Panc1 (cell line): ENCODE results near the gene ASB4. TPM values are rescaled to one million over a fixed set of nuclear protein-coding genes. Genes with fewer than 3 reads are reported as not detected.

ENCODE experiments used
- ATAC-seq: fragments of 200-7000 bp; cut with Tn5 transposase; 2 replicates; pipeline ENCODE4 v1.9.1; 2020; ENCODE audit warnings: mild to moderate bottlenecking, moderate library complexity
- BruUV-seq: library from RNA; stranded (reverse); fragments of 400-500 nt; replicated peaks from 2 replicates; lab custom pipeline; 2021; lab: Mats Ljungman, UMichigan
- CTCF ChIA-PET: fragments of 300-600 bp; sonication (Branson Sonifier 250); formaldehyde crosslinking; loops from one replicate; lab custom pipeline; 2022; ENCODE audit warnings: antibody characterized with exemption; lab: Charles Lee
- POLR2A ChIA-PET: fragments of 300-600 bp; sonication (Branson Sonifier 250); formaldehyde crosslinking; loops from one replicate; lab custom pipeline; 2022; ENCODE audit warnings: antibody characterized with exemption; lab: Charles Lee
- DNase-seq: peaks from one replicate; pipeline ENCODE4 v3.0.0-alpha.2; 2010; ENCODE audit warnings: low read depth, low spot score
- H3K27ac ChIP-seq: 2 replicates; pipeline ENCODE4 v1.5.1; 2011; ENCODE audit warnings: mild to moderate bottlenecking, low read length, inconsistent platforms
- H3K27me3 ChIP-seq: fragments of 200-500 bp; sonication (Bioruptor generic); 2 replicates; pipeline ENCODE4 v1.6.0; 2014; ENCODE audit warnings: low read length, inconsistent platforms; ENCODE audit not compliant: control insufficient read depth, insufficient read depth
- H3K36me3 ChIP-seq: fragments of 200-500 bp; sonication (Bioruptor generic); 2 replicates; pipeline ENCODE4 v1.5.1; 2014; ENCODE audit warnings: inconsistent platforms, mild to moderate bottlenecking, low read length, moderate library complexity; ENCODE audit not compliant: control insufficient read depth, insufficient read depth
- H3K4me1 ChIP-seq: 2 replicates; pipeline ENCODE4 v1.5.1; 2011; ENCODE audit warnings: inconsistent platforms, mild to moderate bottlenecking, low read length, moderate library complexity; ENCODE audit not compliant: control insufficient read depth, insufficient read depth
- H3K4me3 ChIP-seq, 2 experiments: 2 replicates each; pipeline ENCODE4 v1.5.1; 2011 to 2012; ENCODE audit warnings: low read depth in 2 of 2, low read length in 2 of 2, mild to moderate bottlenecking in 2 of 2, inconsistent platforms in 1 of 2, moderate library complexity in 1 of 2
- H3K9me3 ChIP-seq: fragments of 200-500 bp; sonication (Bioruptor generic); 2 replicates; pipeline ENCODE4 v1.5.1; 2014; ENCODE audit warnings: low read depth, mild to moderate bottlenecking, inconsistent platforms, low read length, moderate library complexity; ENCODE audit not compliant: control insufficient read depth, insufficient read depth
- CTCF ChIP-seq: fragments of 450-650 bp; IDR thresholded peaks from 2 replicates; pipeline ENCODE4 v1.5.1; 2017; ENCODE audit warnings: mild to moderate bottlenecking
- POLR2AphosphoS5 ChIP-seq: IDR thresholded peaks from 2 replicates; pipeline ENCODE4 v1.6.1; 2012; ENCODE audit warnings: mild to moderate bottlenecking, low read depth, low read length, moderate library complexity
- REST ChIP-seq, 2 experiments: IDR thresholded peaks; 2 replicates each; pipeline ENCODE4 v1.6.1; 2011 to 2012; ENCODE audit warnings: low read depth in 2 of 2, control low read depth in 1 of 2, low read length in 1 of 2, mild to moderate bottlenecking in 1 of 2, moderate library complexity in 1 of 2; ENCODE audit not compliant: insufficient read depth in 1 of 2
- SIN3A ChIP-seq: IDR thresholded peaks from 2 replicates; pipeline ENCODE4 v1.6.1; 2012; ENCODE audit warnings: low read depth, mild to moderate bottlenecking, low read length, moderate library complexity, borderline replicate concordance; ENCODE audit not compliant: insufficient read depth
- TCF7L2 ChIP-seq: IDR thresholded peaks from 2 replicates; pipeline ENCODE4 v1.6.1; 2011; ENCODE audit warnings: mild to moderate bottlenecking, low read depth, low read length, inconsistent platforms
- in situ Hi-C: cut with HindIII; loops from 2 replicates; pipeline ENCODE4 v1.10.0; 2016; ENCODE audit warnings: low sequenced_read_pairs, low pct_unique_long_range_greater_than_20kb
- intact Hi-C: fragments of 100-400 bp; cut with micrococcal nuclease; formaldehyde crosslinking; loops from one replicate; pipeline ENCODE4 v1.10.0; 2022; ENCODE audit not compliant: unreplicated experiment
- total RNA-seq: library from RNA; stranded (reverse); gene quantifications from one replicate; pipeline ENCODE4 v1.2.1, GENCODE V29; 2021; ENCODE audit not compliant: unreplicated experiment

ASB4 gene
- total RNA-seq, 1 experiment from 2014 or later = 0.15 TPM

DNA sequence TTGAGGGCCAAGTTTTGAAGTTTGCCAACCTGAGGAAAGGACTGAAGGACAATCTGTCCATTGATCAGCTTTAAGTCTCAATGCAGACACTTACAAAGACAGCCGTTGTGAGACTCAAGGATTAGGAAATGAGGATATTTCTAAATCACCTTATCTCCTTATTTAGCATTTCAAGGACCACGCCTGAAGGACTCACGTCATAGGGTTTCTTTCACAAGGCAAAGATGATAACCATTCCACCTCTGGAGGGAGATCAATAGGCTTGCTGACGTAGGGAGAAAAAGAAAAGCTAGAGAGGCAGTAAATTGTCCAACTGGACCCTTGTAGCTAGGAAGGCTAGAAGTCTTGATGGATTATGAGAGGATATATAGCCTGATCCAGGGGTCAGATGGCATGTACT, 3.3 kb upstream of the ASB4 start:
- H3K4me3 ChIP-seq = no peak overlapping the region
- peaks cover 2% of the 10 kb centered on the region; the same call in 1 of the 2 replicates for H3K27me3 ChIP-seq
- DNase-seq = no peak
- no peaks in the 10 kb centered on the region for H3K9me3 ChIP-seq
- POLR2A ChIA-PET = interaction anchor here (0.5 kb wide), 1 partner anchor 29 kb away, joined by 4 read pairs; no protein-coding TSS in a partner anchor
- TF ChIP-seq POLR2AphosphoS5 (no peak), SIN3A (no peak)
- CTCF ChIA-PET = no interaction called here
- no peaks in the 10 kb centered on the region for H3K4me1 ChIP-seq
- intact Hi-C loops = no loop called here
- in situ Hi-C loops = no loop called here
- BruUV-seq = no TSS peak
- no peaks in the 10 kb centered on the region for H3K36me3 ChIP-seq
- ATAC-seq = no peak
- no peak overlapping the region for H3K27ac ChIP-seq

GRCh38 chr7:95490231-95490762, 4.6 kb downstream of the ASB4 start:
- H3K36me3 ChIP-seq = no peaks in the 10 kb centered on the region
- DNase-seq (no peak), ATAC-seq (no peak)
- intact Hi-C loops (no loop called here), in situ Hi-C loops (no loop called here)
- H3K4me3 ChIP-seq = no peak overlapping the region
- TF ChIP-seq REST (IDR thresholded peaks at IDR 0.05; ENCODE audit: insufficient read depth in 1 of 2, low read depth in 2 of 2, low read length in 1 of 2) (no peak), CTCF (no peak), SIN3A (no peak), POLR2AphosphoS5 (no peak), TCF7L2 (no peak)
- H3K27me3 ChIP-seq = peaks cover 2% of the 10 kb centered on the region; the same call in 1 of the 2 replicates
- no TSS peak for BruUV-seq
- no peak overlapping the region for H3K27ac ChIP-seq
- no peaks in the 10 kb centered on the region for H3K4me1 ChIP-seq
- CTCF ChIA-PET = no interaction called here
- POLR2A ChIA-PET = no interaction called here
- H3K9me3 ChIP-seq = no peaks in the 10 kb centered on the region

GRCh38 chr7:95491201-95491600, 5.5 kb downstream of the ASB4 start:
- H3K27me3 ChIP-seq = peaks cover 2% of the 10 kb centered on the region; the same call in 1 of the 2 replicates
- no TSS peak for BruUV-seq
- H3K4me1 ChIP-seq = no peaks in the 10 kb centered on the region
- no peaks in the 10 kb centered on the region for H3K9me3 ChIP-seq
- H3K4me3 ChIP-seq = no peak overlapping the region
- in situ Hi-C loops (no loop called here), intact Hi-C loops (no loop called here)
- ATAC-seq = no peak
- H3K27ac ChIP-seq = no peak overlapping the region
- no peaks in the 10 kb centered on the region for H3K36me3 ChIP-seq
- CTCF ChIA-PET = no interaction called here
- no peak for DNase-seq
- no peak for TF ChIP-seq CTCF
- no peak for TF ChIP-seq REST (IDR thresholded peaks at IDR 0.05; ENCODE audit: insufficient read depth in 1 of 2, low read depth in 2 of 2, low read length in 1 of 2)
- no peak for TF ChIP-seq SIN3A
- no peak for TF ChIP-seq POLR2AphosphoS5
- no peak for TF ChIP-seq TCF7L2
- POLR2A ChIA-PET = no interaction called here
